ENCODE results near the gene SQSTM1.

DNA sequence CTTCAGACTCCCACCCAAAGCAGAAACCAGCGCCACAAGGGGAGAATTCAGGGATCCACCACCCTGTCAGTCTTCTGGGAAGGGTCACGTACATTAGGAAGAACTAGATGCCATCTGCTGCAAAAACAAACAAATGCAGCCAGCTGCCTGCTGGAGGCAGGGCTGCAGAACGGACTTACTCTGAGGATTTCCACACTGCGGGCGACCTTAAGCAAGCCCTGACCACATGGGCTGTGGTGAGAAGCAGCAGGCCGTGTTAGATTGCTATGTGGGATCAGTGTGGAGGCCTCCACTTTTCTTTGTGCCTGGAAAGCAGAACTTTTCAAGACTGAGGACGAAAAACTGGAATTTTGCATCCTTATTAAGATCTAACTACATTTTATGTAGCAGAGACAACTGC lies 40.3 kb upstream of the SQSTM1 start:
- no peak for TF ChIP-seq CTCF (IDR thresholded peaks at IDR 0.05)
- no peak for TF ChIP-seq POLR2A (IDR thresholded peaks at IDR 0.05)

Data from adrenal gland (tissue), 5 donors.